Liver (tissue), 9 donors: ENCODE measurements around the gene LAMA2. TPM values are rescaled to one million over a fixed set of nuclear protein-coding genes. Genes with fewer than 3 reads are reported as not detected.

Source experiments
- DNase-seq: peaks from one replicate; pipeline ENCODE4 v3.0.0-alpha.2; 2017; ENCODE audit warnings: low spot score
- H3K27ac ChIP-seq, 2 donors: one replicate each; pipeline ENCODE4 v1.7.0; 2013; ENCODE audit warnings: inconsistent platforms in 2 of 2, low read length in 2 of 2, control low read depth in 1 of 2, low read depth in 1 of 2, mild to moderate bottlenecking in 1 of 2
- H3K27me3 ChIP-seq, 4 donors: one replicate each; pipeline versions ENCODE4 v1.6.1 to v1.7.0; 2013; ENCODE audit warnings: low read length in 3 of 4, inconsistent platforms in 1 of 4, mild to moderate bottlenecking in 1 of 4, moderate library complexity in 1 of 4; ENCODE audit not compliant: control insufficient read depth in 4 of 4, insufficient read depth in 4 of 4
- H3K36me3 ChIP-seq, 4 donors: one replicate each; pipeline versions ENCODE4 v1.6.1 to v1.7.0; 2013; ENCODE audit warnings: low read length in 3 of 4, mild to moderate bottlenecking in 3 of 4, low read depth in 1 of 4, moderate library complexity in 1 of 4; ENCODE audit not compliant: control insufficient read depth in 4 of 4, insufficient read depth in 3 of 4
- H3K4me1 ChIP-seq, 4 donors: one replicate each; pipeline versions ENCODE4 v1.6.1 to v1.7.0; 2013; ENCODE audit warnings: low read length in 3 of 4, mild to moderate bottlenecking in 3 of 4, moderate library complexity in 1 of 4; ENCODE audit not compliant: control insufficient read depth in 4 of 4, insufficient read depth in 4 of 4
- H3K4me3 ChIP-seq, 3 donors: one replicate each; pipeline versions ENCODE4 v1.6.1 to v1.7.0; 2013; ENCODE audit warnings: low read length in 3 of 3, control low read depth in 1 of 3, low read depth in 1 of 3, mild to moderate bottlenecking in 1 of 3
- H3K9ac ChIP-seq, 2 donors: one replicate each; pipeline ENCODE4 v1.7.0; 2013; ENCODE audit warnings: low read length in 2 of 2, mild to moderate bottlenecking in 2 of 2, moderate library complexity in 2 of 2, control low read depth in 1 of 2, low read depth in 1 of 2
- H3K9me3 ChIP-seq, 4 donors: one replicate each; pipeline versions ENCODE4 v1.6.1 to v1.7.0; 2013; ENCODE audit warnings: low read length in 3 of 4; ENCODE audit not compliant: control insufficient read depth in 4 of 4
- ATF3 ChIP-seq: IDR thresholded peaks from 2 replicates; pipeline ENCODE4 v1.6.1; 2016; ENCODE audit warnings: antibody characterized with exemption
- EGR1 ChIP-seq, 2 donors: IDR thresholded peaks; 2 replicates each; pipeline ENCODE4 v1.6.1; 2016 to 2018; ENCODE audit warnings: antibody characterized with exemption in 2 of 2, low read depth in 2 of 2
- FOXA2 ChIP-seq: IDR thresholded peaks from 2 replicates; pipeline ENCODE4 v1.6.1; 2016; ENCODE audit warnings: antibody characterized with exemption
- GABPA ChIP-seq, 2 donors: IDR thresholded peaks in 1 of 2; conservative IDR thresholded peaks in 1 of 2; 2 replicates each; pipeline ENCODE4 v1.6.1; 2016; ENCODE audit warnings: antibody characterized with exemption in 2 of 2, mild to moderate bottlenecking in 1 of 2, moderate library complexity in 1 of 2
- HNF4G ChIP-seq: IDR thresholded peaks from 2 replicates; pipeline ENCODE4 v1.6.1; 2016; ENCODE audit warnings: antibody characterized with exemption
- NR2F2 ChIP-seq: IDR thresholded peaks from 2 replicates; pipeline ENCODE4 v1.6.1; 2016; ENCODE audit warnings: antibody characterized with exemption
- RAD21 ChIP-seq, 2 donors: IDR thresholded peaks; 2 replicates each; pipeline ENCODE4 v1.6.1; 2016; ENCODE audit warnings: antibody characterized with exemption in 2 of 2, mild to moderate bottlenecking in 2 of 2
- RXRA ChIP-seq, 2 donors: IDR thresholded peaks; 2 replicates each; pipeline ENCODE4 v1.6.1; 2017 to 2018; ENCODE audit warnings: antibody characterized with exemption in 2 of 2, mild to moderate bottlenecking in 1 of 2
- SP1 ChIP-seq: IDR thresholded peaks from 2 replicates; pipeline ENCODE4 v1.6.1; 2018; ENCODE audit warnings: antibody characterized with exemption, mild to moderate bottlenecking
- TAF1 ChIP-seq: conservative IDR thresholded peaks from 2 replicates; pipeline ENCODE4 v1.6.1; 2016; ENCODE audit warnings: antibody characterized with exemption, mild to moderate bottlenecking
- YY1 ChIP-seq: IDR thresholded peaks from 2 replicates; pipeline ENCODE4 v1.6.1; 2016; ENCODE audit warnings: antibody characterized with exemption, mild to moderate bottlenecking
- WGBS: extraction: QIAGEN DNeasy Blood & Tissue Kit; methylation state at CpG from one replicate; pipeline ENCODE4 v1.1.7; 2013; 5-methylcytosine and 5-hydroxymethylcytosine counted together
- polyA plus RNA-seq, 2 donors: library from polyadenylated mRNA; stranded (reverse) in 1 of 2; unstranded in 1 of 2; fragments of 200-250 nt in 1 of 2; fragments of >200 nt in 1 of 2; fragmentation: Nextera tagmentation in 1 of 2; extraction: Ambion mirVana in 1 of 2; gene quantifications; one replicate each; pipeline versions ENCODE4 v1.2.1 to v1.2.3, GENCODE V29; 2013 to 2015
- total RNA-seq, 2 donors: library from RNA; depleted of rRNA; stranded (reverse); fragments of >200 nt; gene quantifications; one replicate each; pipeline ENCODE4 v1.2.3, GENCODE V29; 2014
- TF ChIP-seq, protein P1 (sequence below): fragments of 150-350 bp; IDR thresholded peaks from 2 replicates; pipeline ENCODE4 v1.5.1; 2017; ENCODE audit warnings: improper control_type of control experiment, low read depth, low read length; ENCODE audit not compliant: missing input control
- TF ChIP-seq, protein P2 (sequence below): IDR thresholded peaks from 2 replicates; pipeline ENCODE4 v1.6.1; 2016; ENCODE audit warnings: antibody characterized with exemption, mild to moderate bottlenecking
- TF ChIP-seq, protein P3 (sequence below): IDR thresholded peaks from 2 replicates; pipeline ENCODE4 v1.6.1; 2016; ENCODE audit warnings: antibody characterized with exemption
- donor health status: healthy.
- donor health status: healthy.
- donor health status: healthy.
- donor health status: healthy.
- donor health status: healthy.

The LAMA2 gene
- total and polyA plus RNA-seq, 4 donors: 1.3 to 17.0 (median 3.0) TPM

DNA sequence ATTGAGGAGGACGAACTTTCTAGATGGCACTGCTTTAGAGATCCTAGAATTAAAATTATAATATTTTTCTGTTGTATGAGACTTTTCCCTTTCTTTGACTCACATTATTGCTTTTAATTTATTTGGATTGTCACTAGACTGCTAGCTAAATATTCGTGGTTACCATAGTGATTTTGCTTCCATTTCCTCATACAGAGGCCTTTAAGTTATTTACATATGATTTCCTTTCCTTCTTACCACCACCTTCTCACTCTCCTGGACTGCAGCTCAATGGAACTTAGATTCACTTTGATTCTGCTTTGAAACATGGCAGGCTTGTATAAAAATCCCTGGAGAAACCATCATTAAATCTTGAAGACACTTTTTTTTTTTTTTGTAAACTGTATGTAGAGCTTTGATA lies 222.9 kb downstream of the LAMA2 start (continued):
- no peak for TF ChIP-seq RXRA (IDR thresholded peaks at IDR 0.05)

GRCh38 chr6:129108337-129108736 lies 225.4 kb downstream of the LAMA2 start:
- Histone ChIP-seq H3K27me3 (peaks cover 0 to 2% (median 0%) of the 10 kb centered on the region in 4 donors), H3K9me3 (no peaks in the 10 kb centered on the region), H3K27ac (no peak overlapping the region), H3K4me1 (no peaks in the 10 kb centered on the region), H3K9ac (no peak overlapping the region), H3K4me3 (no peak overlapping the region), H3K36me3 (no peaks in the 10 kb centered on the region)
- no peak for TF ChIP-seq NR2F2
- TF ChIP-seq, protein P1, sequence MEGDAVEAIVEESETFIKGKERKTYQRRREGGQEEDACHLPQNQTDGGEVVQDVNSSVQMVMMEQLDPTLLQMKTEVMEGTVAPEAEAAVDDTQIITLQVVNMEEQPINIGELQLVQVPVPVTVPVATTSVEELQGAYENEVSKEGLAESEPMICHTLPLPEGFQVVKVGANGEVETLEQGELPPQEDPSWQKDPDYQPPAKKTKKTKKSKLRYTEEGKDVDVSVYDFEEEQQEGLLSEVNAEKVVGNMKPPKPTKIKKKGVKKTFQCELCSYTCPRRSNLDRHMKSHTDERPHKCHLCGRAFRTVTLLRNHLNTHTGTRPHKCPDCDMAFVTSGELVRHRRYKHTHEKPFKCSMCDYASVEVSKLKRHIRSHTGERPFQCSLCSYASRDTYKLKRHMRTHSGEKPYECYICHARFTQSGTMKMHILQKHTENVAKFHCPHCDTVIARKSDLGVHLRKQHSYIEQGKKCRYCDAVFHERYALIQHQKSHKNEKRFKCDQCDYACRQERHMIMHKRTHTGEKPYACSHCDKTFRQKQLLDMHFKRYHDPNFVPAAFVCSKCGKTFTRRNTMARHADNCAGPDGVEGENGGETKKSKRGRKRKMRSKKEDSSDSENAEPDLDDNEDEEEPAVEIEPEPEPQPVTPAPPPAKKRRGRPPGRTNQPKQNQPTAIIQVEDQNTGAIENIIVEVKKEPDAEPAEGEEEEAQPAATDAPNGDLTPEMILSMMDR: no peak
- no peak for DNase-seq
- WGBS: 0% methylated on average over 1 of the region's 1 CpG

GRCh38 chr6:129110690-129111343 lies 227.9 kb downstream of the LAMA2 start:
- H3K9me3 ChIP-seq: no peaks in the 10 kb centered on the region
- H3K9ac ChIP-seq: no peak overlapping the region
- TF ChIP-seq RXRA (IDR thresholded peaks at IDR 0.05) (no peak), SP1 (no peak), ATF3 (no peak)
- TF ChIP-seq, protein P2, sequence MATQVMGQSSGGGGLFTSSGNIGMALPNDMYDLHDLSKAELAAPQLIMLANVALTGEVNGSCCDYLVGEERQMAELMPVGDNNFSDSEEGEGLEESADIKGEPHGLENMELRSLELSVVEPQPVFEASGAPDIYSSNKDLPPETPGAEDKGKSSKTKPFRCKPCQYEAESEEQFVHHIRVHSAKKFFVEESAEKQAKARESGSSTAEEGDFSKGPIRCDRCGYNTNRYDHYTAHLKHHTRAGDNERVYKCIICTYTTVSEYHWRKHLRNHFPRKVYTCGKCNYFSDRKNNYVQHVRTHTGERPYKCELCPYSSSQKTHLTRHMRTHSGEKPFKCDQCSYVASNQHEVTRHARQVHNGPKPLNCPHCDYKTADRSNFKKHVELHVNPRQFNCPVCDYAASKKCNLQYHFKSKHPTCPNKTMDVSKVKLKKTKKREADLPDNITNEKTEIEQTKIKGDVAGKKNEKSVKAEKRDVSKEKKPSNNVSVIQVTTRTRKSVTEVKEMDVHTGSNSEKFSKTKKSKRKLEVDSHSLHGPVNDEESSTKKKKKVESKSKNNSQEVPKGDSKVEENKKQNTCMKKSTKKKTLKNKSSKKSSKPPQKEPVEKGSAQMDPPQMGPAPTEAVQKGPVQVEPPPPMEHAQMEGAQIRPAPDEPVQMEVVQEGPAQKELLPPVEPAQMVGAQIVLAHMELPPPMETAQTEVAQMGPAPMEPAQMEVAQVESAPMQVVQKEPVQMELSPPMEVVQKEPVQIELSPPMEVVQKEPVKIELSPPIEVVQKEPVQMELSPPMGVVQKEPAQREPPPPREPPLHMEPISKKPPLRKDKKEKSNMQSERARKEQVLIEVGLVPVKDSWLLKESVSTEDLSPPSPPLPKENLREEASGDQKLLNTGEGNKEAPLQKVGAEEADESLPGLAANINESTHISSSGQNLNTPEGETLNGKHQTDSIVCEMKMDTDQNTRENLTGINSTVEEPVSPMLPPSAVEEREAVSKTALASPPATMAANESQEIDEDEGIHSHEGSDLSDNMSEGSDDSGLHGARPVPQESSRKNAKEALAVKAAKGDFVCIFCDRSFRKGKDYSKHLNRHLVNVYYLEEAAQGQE: no peak
- no peak for DNase-seq
- no peaks in the 10 kb centered on the region for H3K4me1 ChIP-seq
- no peaks in the 10 kb centered on the region for H3K27me3 ChIP-seq
- H3K4me3 ChIP-seq: no peak overlapping the region
- 48% methylated on average over 1 of the region's 1 CpG for WGBS
- no peaks in the 10 kb centered on the region for H3K36me3 ChIP-seq
- H3K27ac ChIP-seq: no peak overlapping the region

- TF ChIP-seq TAF1 (no peak), RAD21 (IDR thresholded peaks at IDR 0.05) (no peak), HNF4G (no peak), EGR1 (IDR thresholded peaks at IDR 0.05; ENCODE audit: low read depth in 2 of 2) (no peak), FOXA2 (no peak), GABPA (IDR thresholded peaks at IDR 0.05 in 1 of 2, conservative IDR thresholded peaks at IDR 0.05 in 1 of 2) (no peak), RXRA (IDR thresholded peaks at IDR 0.05) (no peak), SP1 (no peak), YY1 (no peak)
- TF ChIP-seq, protein P3, sequence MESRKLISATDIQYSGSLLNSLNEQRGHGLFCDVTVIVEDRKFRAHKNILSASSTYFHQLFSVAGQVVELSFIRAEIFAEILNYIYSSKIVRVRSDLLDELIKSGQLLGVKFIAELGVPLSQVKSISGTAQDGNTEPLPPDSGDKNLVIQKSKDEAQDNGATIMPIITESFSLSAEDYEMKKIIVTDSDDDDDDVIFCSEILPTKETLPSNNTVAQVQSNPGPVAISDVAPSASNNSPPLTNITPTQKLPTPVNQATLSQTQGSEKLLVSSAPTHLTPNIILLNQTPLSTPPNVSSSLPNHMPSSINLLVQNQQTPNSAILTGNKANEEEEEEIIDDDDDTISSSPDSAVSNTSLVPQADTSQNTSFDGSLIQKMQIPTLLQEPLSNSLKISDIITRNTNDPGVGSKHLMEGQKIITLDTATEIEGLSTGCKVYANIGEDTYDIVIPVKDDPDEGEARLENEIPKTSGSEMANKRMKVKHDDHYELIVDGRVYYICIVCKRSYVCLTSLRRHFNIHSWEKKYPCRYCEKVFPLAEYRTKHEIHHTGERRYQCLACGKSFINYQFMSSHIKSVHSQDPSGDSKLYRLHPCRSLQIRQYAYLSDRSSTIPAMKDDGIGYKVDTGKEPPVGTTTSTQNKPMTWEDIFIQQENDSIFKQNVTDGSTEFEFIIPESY: no peak
These were observed 228.4 kb downstream of the LAMA2 start for GRCh38 chr6:129111346-129111745.

More at GRCh38 chr6:129111346-129111745, 228.4 kb downstream of the LAMA2 start:
- H3K9me3 ChIP-seq: no peaks in the 10 kb centered on the region
- H3K27me3 ChIP-seq: no peaks in the 10 kb centered on the region
- DNase-seq: no peak
- 82% methylated on average over 1 of the region's 1 CpG for WGBS
- H3K9ac ChIP-seq: no peak overlapping the region
- H3K4me3 ChIP-seq: no peak overlapping the region
- no peaks in the 10 kb centered on the region for H3K4me1 ChIP-seq
- no peaks in the 10 kb centered on the region for H3K36me3 ChIP-seq
- H3K27ac ChIP-seq: no peak overlapping the region
